IPS-15b (cell line): ENCODE data around the gene TEX101.
"Not testable (repeated sequence)": the region's sequence is repeated elsewhere in the genome, so short reads cannot be mapped to it uniquely, and the experiment has no call there.

Experiments
- H3K27me3 ChIP-seq: one replicate; pipeline ENCODE4 v1.6.1; 2013; ENCODE audit warnings: low read length; ENCODE audit not compliant: control insufficient read depth, insufficient read depth
- H3K36me3 ChIP-seq: one replicate; pipeline ENCODE4 v1.6.1; 2013; ENCODE audit warnings: low read length; ENCODE audit not compliant: control insufficient read depth, insufficient read depth
- H3K4me1 ChIP-seq: one replicate; pipeline ENCODE4 v1.6.1; 2013; ENCODE audit warnings: mild to moderate bottlenecking, low read length; ENCODE audit not compliant: control insufficient read depth, insufficient read depth
- H3K4me3 ChIP-seq: one replicate; pipeline ENCODE4 v1.5.1; 2013; ENCODE audit warnings: low read depth, low read length
- H3K9ac ChIP-seq: one replicate; pipeline ENCODE4 v1.6.1; 2013; ENCODE audit warnings: low read depth, mild to moderate bottlenecking, low read length
- H3K9me3 ChIP-seq: one replicate; pipeline ENCODE4 v1.6.1; 2013; ENCODE audit warnings: mild to moderate bottlenecking, low read length; ENCODE audit not compliant: control insufficient read depth, insufficient read depth

Gene TEX101

DNA sequence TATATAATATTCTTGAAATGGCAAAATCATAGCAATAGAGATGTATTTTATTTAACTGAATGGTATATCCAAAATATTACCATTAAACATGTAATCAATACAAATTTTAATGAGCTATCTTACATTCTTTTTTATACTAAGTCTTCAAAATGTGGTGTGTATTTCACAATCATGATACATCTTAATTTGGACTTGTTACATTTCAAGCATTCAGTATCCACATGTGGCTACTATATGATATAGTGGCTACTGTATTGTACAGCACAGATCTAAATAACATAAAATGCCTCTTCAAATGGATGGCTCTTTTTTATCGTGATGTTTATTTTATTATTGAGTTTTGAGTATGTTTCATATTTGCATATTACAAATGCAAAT lies 8.0 kb downstream of the TEX101 start:
- H3K9me3 ChIP-seq: no peaks in the 10 kb centered on the region
- no peak overlapping the region for H3K4me3 ChIP-seq
- H3K4me1 ChIP-seq: peaks cover 6% of the 10 kb centered on the region
- H3K9ac ChIP-seq: no peak overlapping the region
- no peaks in the 10 kb centered on the region for H3K36me3 ChIP-seq
- H3K27me3 ChIP-seq: no peaks in the 10 kb centered on the region

DNA sequence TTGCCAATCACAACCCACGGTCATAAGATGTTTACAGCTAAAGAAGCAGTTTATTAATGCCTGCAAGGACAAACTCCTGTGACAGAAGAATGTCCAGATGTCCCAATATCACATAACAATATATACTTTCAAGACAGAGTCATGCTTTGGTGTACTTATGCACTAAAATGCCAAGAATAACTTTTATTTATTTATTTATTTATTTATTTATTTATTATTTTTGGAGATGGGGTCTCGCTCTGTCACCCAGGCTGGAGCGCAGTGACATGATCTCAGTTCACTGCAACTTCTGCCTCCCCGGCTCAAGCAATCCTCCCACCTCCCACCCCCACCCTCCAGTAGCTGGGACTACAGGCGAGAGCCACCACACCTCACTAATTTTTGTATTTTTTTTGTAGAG lies 9.1 kb downstream of the TEX101 start:
- Histone ChIP-seq H3K9ac (no peak overlapping the region), H3K9me3 (no peaks in the 10 kb centered on the region), H3K36me3 (no peaks in the 10 kb centered on the region), H3K27me3 (no peaks in the 10 kb centered on the region), H3K4me1 (peaks cover 6% of the 10 kb centered on the region), H3K4me3 (no peak overlapping the region)

DNA sequence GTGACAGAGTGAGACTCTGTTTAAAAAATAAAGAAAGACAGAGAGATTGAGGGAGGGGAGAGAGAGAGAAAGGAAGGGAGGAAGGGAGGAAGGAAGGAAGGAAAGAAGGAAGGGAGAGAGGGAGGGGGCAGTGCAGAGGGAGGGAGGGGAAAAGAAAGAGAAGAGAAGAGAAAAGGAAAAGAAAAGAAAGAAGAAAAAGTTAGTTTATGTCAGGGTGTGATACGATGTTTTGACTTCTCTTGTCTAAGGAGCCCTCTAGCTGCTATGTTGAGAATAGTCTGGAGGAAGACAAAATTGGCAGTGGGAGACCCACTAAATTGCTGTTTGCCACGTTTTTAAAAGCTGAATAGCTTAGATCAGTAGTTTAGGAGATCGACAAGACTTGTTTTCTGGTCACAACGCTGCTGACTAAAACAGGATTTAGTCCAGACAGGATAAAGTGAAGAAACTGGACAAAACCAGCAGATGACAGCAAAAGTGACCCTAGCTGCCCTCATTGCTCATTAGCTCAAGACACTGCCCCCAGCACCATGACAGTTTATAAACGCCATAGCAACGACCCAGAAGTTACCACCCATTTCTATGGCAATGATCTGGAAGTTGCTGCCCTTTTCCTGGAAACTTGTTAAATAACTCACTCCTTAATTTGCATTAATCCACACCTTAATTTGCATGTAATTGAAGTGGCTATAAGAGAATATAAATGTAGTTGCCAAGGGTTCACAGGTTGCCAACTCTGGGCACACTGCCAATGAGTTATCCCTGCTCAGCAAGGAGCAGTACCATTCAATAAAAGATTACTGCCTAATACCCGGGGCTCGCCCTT lies 11.1 kb downstream of the TEX101 start:
- H3K4me3 ChIP-seq: no peak overlapping the region
- H3K9me3 ChIP-seq: no peaks in the 10 kb centered on the region
- no peaks in the 10 kb centered on the region for H3K36me3 ChIP-seq
- H3K9ac ChIP-seq: no peak overlapping the region
- no peaks in the 10 kb centered on the region for H3K27me3 ChIP-seq
- H3K4me1 ChIP-seq: peaks cover 6% of the 10 kb centered on the region

DNA sequence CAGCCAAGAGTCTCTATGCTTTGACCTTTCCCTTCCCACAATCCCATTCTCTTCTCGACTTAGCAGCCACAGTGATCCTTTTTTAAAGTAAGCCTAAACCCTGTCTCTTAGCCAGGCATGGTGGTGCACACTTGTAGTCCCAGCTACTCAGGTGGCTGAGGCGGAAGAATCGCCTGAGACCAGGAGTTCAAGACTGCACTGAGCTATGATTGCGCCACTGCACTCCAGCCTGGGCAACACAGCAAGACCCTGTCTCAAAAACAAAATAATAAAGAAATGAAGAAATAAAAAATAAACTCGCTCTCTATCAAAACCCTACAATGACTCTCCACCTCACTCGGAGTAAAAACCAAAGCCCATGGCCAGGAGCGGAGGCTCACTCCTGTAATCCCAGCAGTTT lies 14.7 kb downstream of the TEX101 start:
- Histone ChIP-seq H3K9me3 (no peaks in the 10 kb centered on the region), H3K36me3 (no peaks in the 10 kb centered on the region), H3K4me1 (peaks cover 6% of the 10 kb centered on the region), H3K9ac (no peak overlapping the region), H3K4me3 (no peak overlapping the region), H3K27me3 (no peaks in the 10 kb centered on the region)

DNA sequence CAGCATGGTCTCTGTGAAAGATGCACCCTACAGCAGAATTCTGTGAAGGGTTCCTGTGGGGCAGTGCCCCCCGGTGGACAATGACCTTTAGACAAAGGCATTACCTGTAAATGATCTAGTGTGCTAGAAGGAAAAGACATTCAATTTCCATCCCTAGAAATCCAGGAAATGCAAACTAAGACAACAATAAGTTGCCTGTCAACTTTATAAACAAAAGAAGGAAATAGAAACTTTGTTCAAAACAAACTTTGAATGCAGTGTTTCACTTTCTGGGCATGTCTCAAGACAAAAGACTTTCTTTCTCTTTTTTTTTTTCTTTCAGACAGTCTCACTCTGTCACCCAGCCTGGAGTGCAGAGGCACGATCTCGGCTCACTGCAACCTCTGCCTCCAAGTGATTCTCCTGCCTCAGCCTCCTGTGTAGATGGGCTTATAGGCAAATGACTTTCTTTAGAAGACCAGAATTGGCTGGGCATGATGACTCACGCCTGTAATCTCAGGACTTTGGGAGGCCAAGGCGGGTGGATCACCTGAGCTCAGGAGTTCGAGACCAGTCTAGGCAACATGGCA lies 15.5 kb downstream of the TEX101 start:
- no peak overlapping the region for H3K4me3 ChIP-seq
- H3K9me3 ChIP-seq: no peaks in the 10 kb centered on the region
- peaks cover 6% of the 10 kb centered on the region for H3K4me1 ChIP-seq
- H3K36me3 ChIP-seq: no peaks in the 10 kb centered on the region
- no peaks in the 10 kb centered on the region for H3K27me3 ChIP-seq
- no peak overlapping the region for H3K9ac ChIP-seq

DNA sequence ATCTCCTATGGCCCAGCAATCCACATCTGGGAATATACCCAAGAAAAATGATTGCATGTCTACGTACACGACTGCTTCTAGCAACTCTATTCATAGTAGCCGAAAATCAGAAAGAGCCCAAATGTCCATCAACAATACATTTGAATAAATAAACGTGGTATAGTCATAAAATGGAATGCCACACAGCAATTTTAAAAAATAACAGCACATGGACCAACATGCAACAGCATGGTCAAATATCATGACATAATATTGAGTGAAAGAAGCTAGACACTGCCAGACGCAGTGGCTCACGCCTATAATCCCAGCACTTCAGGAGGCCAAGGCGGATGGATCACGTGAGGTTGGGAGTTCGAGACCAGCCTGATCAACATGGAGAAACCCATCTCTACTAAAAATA lies 16.3 kb downstream of the TEX101 start:
- H3K27me3 ChIP-seq: no peaks in the 10 kb centered on the region
- H3K9me3 ChIP-seq: no peaks in the 10 kb centered on the region
- peaks cover 3% of the 10 kb centered on the region for H3K4me1 ChIP-seq
- no peak overlapping the region for H3K4me3 ChIP-seq
- H3K9ac ChIP-seq: no peak overlapping the region
- H3K36me3 ChIP-seq: no peaks in the 10 kb centered on the region

DNA sequence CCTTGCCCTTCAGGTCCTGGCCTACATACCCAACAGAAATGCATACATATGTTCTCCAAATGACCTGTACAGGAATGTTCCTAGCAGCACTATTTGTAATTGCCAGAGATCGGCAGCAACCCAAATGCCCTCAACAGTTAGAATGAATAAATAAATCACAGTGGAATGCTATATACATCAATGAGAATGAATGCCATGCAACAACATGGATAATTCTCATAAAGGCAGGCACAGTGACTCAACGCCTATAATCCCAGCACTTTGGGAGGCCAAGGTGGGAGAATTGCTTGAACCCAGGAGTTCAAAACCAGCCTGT lies 18.6 kb downstream of the TEX101 start:
- no peak overlapping the region for H3K4me3 ChIP-seq
- no peaks in the 10 kb centered on the region for H3K4me1 ChIP-seq
- no peaks in the 10 kb centered on the region for H3K36me3 ChIP-seq
- no peak overlapping the region for H3K9ac ChIP-seq
- H3K9me3 ChIP-seq: no peaks in the 10 kb centered on the region
- no peaks in the 10 kb centered on the region for H3K27me3 ChIP-seq

DNA sequence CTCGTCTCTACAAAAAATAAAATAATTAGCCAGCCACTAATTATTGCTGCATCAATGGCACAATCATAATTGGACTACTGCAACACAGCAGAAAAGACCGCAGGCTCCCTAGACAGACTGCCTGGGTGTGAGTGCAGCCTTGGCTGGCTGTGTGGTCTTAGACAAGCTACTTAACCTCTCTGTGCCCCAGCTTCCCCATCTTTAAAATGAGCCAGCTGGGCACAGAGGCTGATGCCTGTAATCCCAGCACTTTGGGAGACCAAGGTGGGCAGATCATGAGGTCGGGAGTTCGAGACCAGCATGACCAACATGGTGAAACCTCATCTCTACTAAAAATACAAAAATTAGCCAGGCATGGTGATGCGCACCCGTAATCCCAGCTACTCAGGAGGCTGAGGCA lies 19.0 kb downstream of the TEX101 start:
- Histone ChIP-seq H3K4me3 (no peak overlapping the region), H3K9me3 (no peaks in the 10 kb centered on the region), H3K36me3 (no peaks in the 10 kb centered on the region), H3K27me3 (no peaks in the 10 kb centered on the region), H3K4me1 (no peaks in the 10 kb centered on the region), H3K9ac (no peak overlapping the region)

DNA sequence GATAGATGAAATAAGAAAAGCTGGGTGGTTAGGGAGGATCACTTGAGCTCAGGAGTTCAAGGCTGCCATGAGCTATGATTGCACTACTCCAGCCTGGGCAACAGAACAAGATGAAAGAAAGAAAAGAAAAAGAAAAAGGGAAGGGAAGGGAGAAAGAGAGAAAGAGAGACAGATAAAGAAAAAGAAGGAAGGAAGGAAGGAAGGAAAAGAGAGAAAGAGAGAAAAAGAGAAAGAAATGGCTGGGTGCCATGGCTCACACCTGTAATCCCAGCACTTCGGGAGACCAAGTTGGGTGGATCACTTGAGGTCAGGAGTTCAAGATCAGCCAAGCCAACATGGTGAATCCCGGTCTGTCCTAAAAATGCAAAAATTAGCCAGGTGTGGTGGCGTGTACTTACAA lies 21.1 kb downstream of the TEX101 start:
- no peaks in the 10 kb centered on the region for H3K36me3 ChIP-seq
- H3K4me3 ChIP-seq: no peak overlapping the region
- no peaks in the 10 kb centered on the region for H3K4me1 ChIP-seq
- no peaks in the 10 kb centered on the region for H3K9me3 ChIP-seq
- H3K27me3 ChIP-seq: no peaks in the 10 kb centered on the region
- H3K9ac ChIP-seq: no peak overlapping the region

DNA sequence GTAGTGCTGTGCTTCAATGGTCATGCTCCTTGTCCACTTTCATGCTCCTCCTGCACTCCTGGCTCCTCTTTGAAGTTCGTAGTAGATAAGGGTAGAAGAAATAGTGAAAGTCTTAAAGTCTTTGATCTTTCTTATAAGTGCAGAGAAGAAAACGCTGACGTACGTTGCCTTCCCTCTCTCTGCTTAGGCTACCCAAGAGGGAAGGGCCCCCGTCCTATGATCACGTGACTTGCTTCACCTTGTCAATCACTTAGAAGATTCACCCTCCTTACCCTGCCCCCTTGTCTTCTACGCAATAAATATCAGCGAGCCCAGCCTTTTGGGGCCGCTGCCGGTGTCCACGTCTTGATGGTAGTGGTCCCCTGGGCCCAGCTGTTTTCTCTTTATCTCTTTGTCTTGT lies 22.6 kb downstream of the TEX101 start:
- not testable (repeated sequence) for H3K4me1 ChIP-seq, H3K36me3 ChIP-seq, H3K9ac ChIP-seq, H3K9me3 ChIP-seq, H3K27me3 ChIP-seq, H3K4me3 ChIP-seq

DNA sequence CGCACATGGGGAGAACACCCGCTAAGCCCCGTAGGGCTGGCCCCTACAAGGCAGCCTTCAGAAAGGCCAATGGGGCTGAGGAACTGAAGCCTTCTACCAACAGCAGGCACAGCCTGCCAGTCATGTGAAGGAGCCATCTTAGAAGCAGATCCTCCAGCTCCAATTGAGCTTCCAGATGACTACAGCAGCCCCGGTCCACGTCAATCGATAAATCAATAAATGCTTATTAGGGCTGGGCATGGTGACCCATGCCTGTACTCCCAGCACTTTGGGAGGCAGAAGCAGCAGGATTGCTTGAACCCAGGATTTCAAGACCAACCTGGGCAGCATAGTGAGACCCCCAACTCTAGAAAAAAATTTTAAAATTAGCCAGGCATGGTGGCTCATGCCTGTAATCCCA lies 23.0 kb downstream of the TEX101 start:
- no peaks in the 10 kb centered on the region for H3K36me3 ChIP-seq
- no peak overlapping the region for H3K4me3 ChIP-seq
- H3K9me3 ChIP-seq: no peaks in the 10 kb centered on the region
- H3K27me3 ChIP-seq: no peaks in the 10 kb centered on the region
- no peak overlapping the region for H3K9ac ChIP-seq
- H3K4me1 ChIP-seq: no peaks in the 10 kb centered on the region

DNA sequence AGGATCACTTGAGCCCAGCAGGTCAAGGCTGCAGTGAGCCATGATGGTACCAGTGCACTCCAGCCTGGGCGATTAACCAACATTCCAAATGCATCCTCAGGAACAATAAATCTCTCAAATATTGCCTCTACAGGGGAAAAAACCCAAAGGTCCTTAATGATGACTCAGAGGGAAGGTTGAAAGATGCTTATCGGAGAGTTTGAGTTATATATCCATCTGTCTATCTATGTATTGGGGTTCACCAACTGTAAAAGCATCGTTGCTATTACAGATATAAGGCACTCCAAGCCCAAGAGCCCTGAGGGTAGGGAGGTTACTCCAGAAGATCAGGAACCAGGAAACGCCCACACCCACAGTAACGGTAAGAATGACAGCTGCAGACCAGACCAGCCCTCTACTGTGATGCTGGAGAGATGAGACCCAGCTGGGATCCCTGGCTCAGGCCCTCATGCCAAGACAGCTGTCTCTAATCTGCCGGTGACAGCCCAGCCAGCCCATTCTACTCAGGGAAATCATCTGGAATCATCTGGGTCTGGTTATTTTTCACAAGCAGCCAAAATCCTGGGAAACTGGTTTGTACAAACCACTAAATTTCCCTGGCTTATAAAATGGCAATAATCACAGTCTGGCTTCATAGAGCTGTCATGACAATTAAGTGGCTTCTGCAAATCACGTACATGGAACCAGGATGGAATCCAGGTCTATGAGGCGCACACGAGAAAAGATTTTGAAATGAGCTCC lies 23.8 kb downstream of the TEX101 start:
- Histone ChIP-seq H3K36me3 (no peaks in the 10 kb centered on the region), H3K4me1 (no peaks in the 10 kb centered on the region), H3K27me3 (no peaks in the 10 kb centered on the region), H3K9ac (no peak overlapping the region), H3K4me3 (no peak overlapping the region), H3K9me3 (no peaks in the 10 kb centered on the region)
